GM12878 (cell line): ENCODE results near the gene SVIL. TPM values are rescaled to one million over a fixed set of nuclear protein-coding genes. Genes with fewer than 3 reads are reported as not detected.

Experiments
- ATAC-seq: fragments of 200-7000 bp; cut with Tn5 transposase; 3 replicates; pipeline ENCODE4 v1.9.1; 2020; ENCODE audit warnings: mild to moderate bottlenecking, moderate library complexity
- BruUV-seq: library from RNA; stranded (reverse); fragments of 400-500 nt; replicated peaks from 2 replicates; lab custom pipeline; 2021; lab: Mats Ljungman, UMichigan
- CTCF ChIA-PET: fragments of 300-600 bp; sonication (Branson Sonifier 250); formaldehyde crosslinking; extraction: SDS; loops from one replicate; lab custom pipeline; 2021; ENCODE audit warnings: inconsistent platforms; lab: Yijun Ruan, JAX
- POLR2A ChIA-PET: fragments of 350-600 bp; formaldehyde crosslinking; extraction: SDS; loops from one replicate; lab custom pipeline; 2021; ENCODE audit warnings: inconsistent platforms; lab: Charles Lee
- RAD21 ChIA-PET: fragments of 300-600 bp; sonication (Branson Sonifier 250); formaldehyde crosslinking; loops from one replicate; lab custom pipeline; 2023; ENCODE audit warnings: antibody characterized with exemption; ENCODE audit not compliant: unreplicated experiment; lab: Charles Lee
- SMC1A ChIA-PET: fragments of 300-600 bp; sonication (Branson Sonifier 250); formaldehyde crosslinking; loops from one replicate; lab custom pipeline; 2023; ENCODE audit not compliant: unreplicated experiment, uncharacterized antibody; lab: Charles Lee
- DNase-seq: peaks from one replicate; pipeline ENCODE4 v3.0.0-alpha.2; 2011; ENCODE audit warnings: low read depth, low spot score
- FAIRE-seq: peaks from 3 replicates; lab custom pipeline; 2011; peaks lifted over from hg19 to GRCh38; lab: Jason Lieb, UNC
- H2AFZ ChIP-seq: 2 replicates; pipeline ENCODE4 v1.6.0; 2011; ENCODE audit warnings: low read depth, low read length, control low read depth; ENCODE audit not compliant: control insufficient read depth
- H3K27ac ChIP-seq: 2 replicates; pipeline ENCODE4 v1.5.1; 2011; ENCODE audit warnings: control low read depth; ENCODE audit not compliant: control insufficient read depth, insufficient read depth
- H3K27me3 ChIP-seq, 2 experiments: replicated peaks in 1 of 2; 2 replicates each; pipeline versions ENCODE4 v1.6.0 to v1.6.1; 2011; ENCODE audit warnings: low read length in 1 of 2; ENCODE audit not compliant: control insufficient read depth in 2 of 2, insufficient read depth in 2 of 2
- H3K36me3 ChIP-seq, 2 experiments: 2 replicates each; pipeline ENCODE4 v1.5.1; 2011; ENCODE audit warnings: low read length in 1 of 2; ENCODE audit not compliant: control insufficient read depth in 2 of 2, insufficient read depth in 2 of 2
- H3K4me1 ChIP-seq: 2 replicates; pipeline ENCODE4 v1.6.1; 2011; ENCODE audit warnings: mild to moderate bottlenecking, low read length, moderate library complexity, mixed read lengths; ENCODE audit not compliant: control insufficient read depth, insufficient read depth
- H3K4me2 ChIP-seq: 2 replicates; pipeline ENCODE4 v1.6.0; 2011; ENCODE audit warnings: control low read depth; ENCODE audit not compliant: control insufficient read depth, insufficient read depth
- H3K4me3 ChIP-seq: fragments of 200-600 bp; sonication (generic); 2 replicates; pipeline ENCODE4 v1.5.1; 2016
- H3K79me2 ChIP-seq: 2 replicates; pipeline ENCODE4 v1.6.0; 2011; ENCODE audit warnings: low read length; ENCODE audit not compliant: control insufficient read depth, insufficient read depth
- H3K9ac ChIP-seq: 2 replicates; pipeline ENCODE4 v1.8.0; 2011; ENCODE audit warnings: low read length, control low read depth, mixed read lengths; ENCODE audit not compliant: control insufficient read depth, insufficient read depth
- H3K9me3 ChIP-seq: replicated peaks from 3 replicates; pipeline ENCODE4 v1.5.1; 2011; ENCODE audit warnings: mild to moderate bottlenecking, low read length; ENCODE audit not compliant: control insufficient read depth, insufficient read depth
- H4K20me1 ChIP-seq: 2 replicates; pipeline ENCODE4 v1.6.0; 2011; ENCODE audit not compliant: control insufficient read depth, insufficient read depth
- ATF2 ChIP-seq: IDR thresholded peaks from 2 replicates; pipeline ENCODE4 v1.6.1; 2012; ENCODE audit warnings: low read length, inconsistent platforms
- BMI1 ChIP-seq: fragments of 450-650 bp; IDR thresholded peaks from 2 replicates; pipeline ENCODE4 v1.6.1; 2016; ENCODE audit warnings: mild to moderate bottlenecking, moderate library complexity, borderline replicate concordance
- ESRRA ChIP-seq: IDR thresholded peaks from 2 replicates; pipeline ENCODE4 v1.6.1; 2012; ENCODE audit warnings: mild to moderate bottlenecking, low read length, improper control_type of control experiment
- HDAC2 ChIP-seq: fragments of 200-600 bp; sonication (generic); IDR thresholded peaks from 2 replicates; pipeline ENCODE4 v1.6.1; 2017
- IRF5 ChIP-seq: fragments of 450-650 bp; IDR thresholded peaks from 2 replicates; pipeline ENCODE4 v1.6.1; 2017; ENCODE audit warnings: borderline replicate concordance
- RBBP5 ChIP-seq: fragments of 200-600 bp; sonication (generic); conservative IDR thresholded peaks from 2 replicates; pipeline ENCODE4 v1.6.1; 2016
- SIX5 ChIP-seq: IDR thresholded peaks from 2 replicates; pipeline ENCODE4 v1.6.1; 2011; ENCODE audit warnings: mild to moderate bottlenecking, low read depth, low read length, moderate library complexity; ENCODE audit not compliant: severe bottlenecking
- ZBTB40 ChIP-seq: fragments of 450-650 bp; IDR thresholded peaks from 2 replicates; pipeline ENCODE4 v1.6.1; 2016; ENCODE audit warnings: mild to moderate bottlenecking, moderate library complexity, borderline replicate concordance
- ZNF687 ChIP-seq: fragments of 450-650 bp; IDR thresholded peaks from 2 replicates; pipeline ENCODE4 v1.6.1; 2017; ENCODE audit warnings: mild to moderate bottlenecking, moderate library complexity
- WGBS: methylation state at CpG from one replicate; pipeline ENCODE4 v1.1.6; 2016; ENCODE audit warnings: low lambda C conversion rate; ENCODE audit not compliant: insufficient replicate concordance, insufficient coverage; ENCODE audit errors: missing lambda C conversion rate; 5-methylcytosine and 5-hydroxymethylcytosine counted together
- in situ Hi-C: fragments of 300-500 bp; cut with MboI; formaldehyde crosslinking; loops from 9 replicates; pipeline ENCODE4 v1.14.3; 2018; ENCODE audit warnings: mixed read lengths
- intact Hi-C: fragments of 100-400 bp; cut with micrococcal nuclease; formaldehyde crosslinking; loops from one replicate; pipeline ENCODE4 v1.14.2; 2022; ENCODE audit not compliant: unreplicated experiment
- polyA plus RNA-seq, 11 experiments: library from polyadenylated mRNA; depleted of rRNA in 4 of 11; unstranded in 6 of 11; stranded (reverse) in 5 of 11; fragments of >200 nt; fragmentation: Nextera tagmentation in 4 of 11; fragmentation: Illumina TruSeq in 1 of 11; extraction: Ambion mirVana in 4 of 11; extraction: Trizol in 1 of 11; gene quantifications; 1 replicate in 1 of 11; 2 replicates in 10 of 11; pipeline versions ENCODE4 v1.2.1 to v1.2.3, GENCODE V29; 2011 to 2016; ENCODE audit warnings: inconsistent platforms in 2 of 11, missing spikeins in 2 of 11, low read depth in 1 of 11
- total RNA-seq, 4 experiments: library from RNA; depleted of rRNA in 3 of 4; stranded (reverse); fragments of >200 nt in 3 of 4; fragmentation: Illumina TruSeq in 1 of 4; extraction: Trizol in 1 of 4; gene quantifications; 2 replicates each; pipeline versions ENCODE4 v1.2.1 to v1.2.3, GENCODE V29; 2013 to 2021

SVIL gene
- total and polyA plus RNA-seq, 10 of the 15 experiments (the other 5 are each of a cell fraction or from before 2014, with no cell fraction given), result 0.22 to 1.9 (median 0.87) TPM

GRCh38 chr10:29586509-29586908, 48.3 kb downstream of the SVIL start (continued):
- TF ChIP-seq ZBTB40 (no peak), RBBP5 (no peak), ESRRA (no peak), BMI1 (no peak)

- no peak for DNase-seq
- Histone ChIP-seq H3K4me3 (no peak overlapping the region), H3K4me1 (no peaks in the 10 kb centered on the region), H3K27ac (no peak overlapping the region), H3K9me3 (no peaks in the 10 kb centered on the region), H3K27me3 (no peaks in the 10 kb centered on the region), H3K36me3 (no peaks in the 10 kb centered on the region), H3K9ac (no peak overlapping the region), H4K20me1 (no peaks in the 10 kb centered on the region), H2AFZ (no peak overlapping the region), H3K4me2 (no peak overlapping the region), H3K79me2 (no peaks in the 10 kb centered on the region)
- no peak for ATAC-seq
- FAIRE-seq, result no peak
- WGBS, result 74% methylated on average over 18 of the region's 18 CpGs
- RAD21 ChIA-PET, result no interaction called here
- in situ Hi-C loops, result no loop called here
- SMC1A ChIA-PET, result no interaction called here
- CTCF ChIA-PET, result interaction anchor here (1.0 kb wide), 1 partner anchor 10 kb away, joined by 3 read pairs; no protein-coding TSS in a partner anchor
- intact Hi-C loops, result no loop called here
- POLR2A ChIA-PET, result no interaction called here
- BruUV-seq, result no TSS peak
- no peak for TF ChIP-seq ZNF687
- TF ChIP-seq SIX5, result no peak
- TF ChIP-seq ATF2, result no peak
- TF ChIP-seq IRF5, result no peak
- no peak for TF ChIP-seq HDAC2
These were observed 49.2 kb downstream of the SVIL start for GRCh38 chr10:29585488-29585976.
